NT2/D1 (cell line): ENCODE measurements around the gene HOXA6.

Experiments
- SUZ12 ChIP-seq: IDR thresholded peaks from 2 replicates; pipeline ENCODE4 v1.6.1; 2011; ENCODE audit not compliant: insufficient read length, insufficient read depth; ENCODE audit errors: extremely low read depth
- YY1 ChIP-seq: IDR thresholded peaks from 2 replicates; pipeline ENCODE4 v1.6.1; 2011; ENCODE audit not compliant: insufficient read length, insufficient read depth
- ZNF274 ChIP-seq: IDR thresholded peaks from 2 replicates; pipeline ENCODE4 v1.6.1; 2011; ENCODE audit warnings: mild to moderate bottlenecking, low read depth, low read length

DNA sequence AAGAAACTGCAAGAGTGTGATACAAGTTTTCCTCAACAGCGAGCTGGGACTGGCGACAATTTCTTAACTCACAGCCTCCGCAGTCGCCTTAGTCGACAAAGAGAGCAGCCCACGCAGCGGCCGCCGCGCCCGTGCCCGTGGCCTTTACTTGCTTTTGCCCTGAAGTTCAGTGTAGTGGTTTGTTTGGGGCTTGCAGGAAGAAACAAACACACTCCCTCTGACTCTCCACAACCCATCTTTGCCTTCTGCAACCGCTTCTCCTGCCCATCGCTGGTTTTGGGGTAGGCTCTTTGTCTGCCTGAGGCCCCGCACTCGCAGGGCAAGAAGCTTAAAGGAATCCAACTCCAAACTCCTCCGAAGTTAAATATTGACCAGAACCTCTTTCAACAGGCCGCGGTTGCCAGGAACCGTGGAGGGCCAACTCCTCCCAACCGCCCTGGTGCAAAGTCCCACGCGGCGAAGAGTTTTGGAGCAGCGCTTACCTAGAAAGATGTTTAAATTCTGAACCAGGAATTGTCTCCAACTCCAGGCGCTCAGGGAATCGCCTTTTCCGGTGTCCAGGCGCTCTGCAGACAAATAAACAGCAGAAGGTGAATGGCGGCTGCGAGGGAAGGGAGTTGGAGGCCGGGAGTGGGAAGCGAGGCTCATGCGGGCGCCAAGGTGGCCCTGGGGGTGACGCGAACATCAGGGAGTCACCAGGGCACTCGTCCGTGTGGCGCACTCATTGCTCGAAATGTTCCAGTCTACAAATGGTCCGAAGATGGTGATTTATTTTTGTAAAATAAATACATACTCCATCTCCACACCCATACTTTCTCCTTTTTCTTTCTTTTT lies 25.3 kb downstream of the HOXA6 start:
- TF ChIP-seq ZNF274 (no peak), YY1 (no peak), SUZ12 (no peak)
